Pancreas (tissue), 10 donors: ENCODE measurements around the gene FAS. TPM values are rescaled to one million over a fixed set of nuclear protein-coding genes. Genes with fewer than 3 reads are reported as not detected.
A peak's percentile ranks its signal among the peaks of the same experiment; 100 is the strongest.

Experiments used
- ATAC-seq, 4 donors: fragments of 200-7000 bp; cut with Tn5 transposase; one replicate each; pipeline versions ENCODE4 v1.8.0 to v1.9.1; 2020; ENCODE audit warnings: mild to moderate bottlenecking in 4 of 4, moderate library complexity in 4 of 4
- DNase-seq, 6 donors: peaks; one replicate each; pipeline ENCODE4 v3.0.0-alpha.2; 2020
- FAIRE-seq: peaks from 2 replicates; lab custom pipeline; 2012; peaks lifted over from hg19 to GRCh38; lab: Jason Lieb, UNC
- H3K27ac ChIP-seq, 4 donors: fragments of 200-600 bp; sonication (generic); 1 replicate in 3 of 4; 2 replicates in 1 of 4; pipeline versions ENCODE4 v1.5.0 to v1.8.0; 2020
- H3K27me3 ChIP-seq, 4 donors: fragments of 200-600 bp; one replicate each; pipeline ENCODE4 v1.8.0; 2021
- H3K36me3 ChIP-seq, 3 donors: fragments of 200-600 bp; sonication (generic) in 1 of 3; one replicate each; pipeline versions ENCODE4 v1.5.0 to v1.8.0; 2020 to 2021
- H3K4me1 ChIP-seq, 3 donors: fragments of 200-600 bp; one replicate each; pipeline ENCODE4 v1.8.0; 2021
- H3K4me3 ChIP-seq, 4 donors: fragments of 200-600 bp; sonication (generic) in 2 of 4; one replicate each; pipeline versions ENCODE4 v1.5.0 to v1.8.0; 2020 to 2021
- H3K9me3 ChIP-seq, 4 donors: fragments of 200-600 bp; one replicate each; pipeline ENCODE4 v1.8.0; 2021
- CTCF ChIP-seq, 4 donors: fragments of 200-600 bp; sonication (generic) in 3 of 4; IDR thresholded peaks; one replicate each; pipeline versions ENCODE4 v1.5.0 to v1.8.0; 2021; ENCODE audit warnings: antibody characterized with exemption in 4 of 4
- WGBS, 2 donors: extraction: QIAGEN DNeasy Blood & Tissue Kit; methylation state at CpG; one replicate each; pipeline ENCODE4 v1.1.7; 2013; 5-methylcytosine and 5-hydroxymethylcytosine counted together
- intact Hi-C, 3 donors: fragments of 100-400 bp; cut with DNase I; formaldehyde crosslinking; loops; one replicate each; pipeline versions ENCODE4 v1.11.1 to v1.14.2; 2022
- polyA plus RNA-seq, 2 donors: library from polyadenylated mRNA; stranded (reverse); fragments of 200-250 nt; gene quantifications; one replicate each; pipeline ENCODE4 v1.2.3, GENCODE V29; 2013
- total RNA-seq, 6 donors: library from RNA; stranded (reverse); fragmentation: NEBNext Ultra II Directional in 4 of 6; extraction: Animal tissue kit (Norgen Biotek cat#: 25700) in 4 of 6; gene quantifications; one replicate each; pipeline versions ENCODE4 v1.2.1 to v1.2.4, GENCODE V29; 2021 to 2023
- donor health status: healthy with polysubstance abuse.
- donor health status: DM: no; HTN: no; CAD: no; lungs with moderate emphysema.
- donor health status: DM: no; HTN: no; CAD: no.
- donor health status: control.
- donor health status: control.
- donor health status: Bipolar disorder and iron deficiency.
- donor health status: DM: yes; HTN: yes; CAD: no.
- donor health status: DM: no; HTN: no; CAD: no.
- donor health status: DM: no; HTN: no; CAD: no.
- donor health status: DM: yes; HTN: yes; CAD: no.

Gene FAS
- total and polyA plus RNA-seq, 8 donors = 1.4 to 10.3 (median 3.2) TPM

DNA sequence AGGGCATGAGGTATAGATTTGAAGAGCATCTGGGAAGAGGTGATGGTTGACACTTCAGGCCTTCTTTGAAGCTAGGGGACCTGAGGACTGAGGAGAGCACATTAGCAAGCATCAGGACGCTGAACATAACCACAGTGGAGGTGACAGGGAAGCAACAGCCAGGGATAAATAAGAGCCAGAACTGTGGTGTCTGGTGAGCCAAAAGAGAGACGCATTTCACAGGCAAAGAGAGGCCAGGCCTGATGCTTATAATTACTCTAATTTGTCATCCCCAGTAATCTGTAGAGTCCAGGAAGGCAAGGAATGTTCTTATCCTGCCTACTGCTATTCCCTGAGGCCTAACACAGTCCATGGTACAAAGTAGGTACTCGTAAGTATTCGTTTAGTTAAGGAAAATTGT is 10.4 kb upstream of the FAS start:
- no peak overlapping the region for H3K27ac ChIP-seq
- H3K36me3 ChIP-seq = no peaks in the 10 kb centered on the region
- no peak for DNase-seq
- intact Hi-C loops = no loop called here
- WGBS, 2 donors = 80 to 91% methylated on average over 4 of the region's 4 CpGs
- no peaks in the 10 kb centered on the region for H3K27me3 ChIP-seq
- H3K9me3 ChIP-seq = no peaks in the 10 kb centered on the region
- H3K4me1 ChIP-seq = peaks cover 4 to 6% (median 5%) of the 10 kb centered on the region in 3 donors
- H3K4me3 ChIP-seq = no peak overlapping the region
- no peak for FAIRE-seq
- ATAC-seq = no peak
- no peak for TF ChIP-seq CTCF (IDR thresholded peaks at IDR 0.05)

- TF ChIP-seq CTCF (IDR thresholded peaks at IDR 0.05) = no peak
- 50 to 63% methylated on average over 4 of the region's 4 CpGs for WGBS, 2 donors
- no peak for FAIRE-seq
- DNase-seq = no peak
- no peaks in the 10 kb centered on the region for H3K9me3 ChIP-seq
- no peaks in the 10 kb centered on the region for H3K27me3 ChIP-seq
- no peaks in the 10 kb centered on the region for H3K36me3 ChIP-seq
- H3K4me3 ChIP-seq = no peak overlapping the region
- H3K27ac ChIP-seq = no peak overlapping the region
- peaks cover 0 to 3% (median 0%) of the 10 kb centered on the region in 3 donors for H3K4me1 ChIP-seq
- intact Hi-C loops = no loop called here
- ATAC-seq = peak in 2 of 4 donors; percentile 28 to 39
These were observed 9.8 kb upstream of the FAS start for GRCh38 chr10:88980800-88981199.

DNA sequence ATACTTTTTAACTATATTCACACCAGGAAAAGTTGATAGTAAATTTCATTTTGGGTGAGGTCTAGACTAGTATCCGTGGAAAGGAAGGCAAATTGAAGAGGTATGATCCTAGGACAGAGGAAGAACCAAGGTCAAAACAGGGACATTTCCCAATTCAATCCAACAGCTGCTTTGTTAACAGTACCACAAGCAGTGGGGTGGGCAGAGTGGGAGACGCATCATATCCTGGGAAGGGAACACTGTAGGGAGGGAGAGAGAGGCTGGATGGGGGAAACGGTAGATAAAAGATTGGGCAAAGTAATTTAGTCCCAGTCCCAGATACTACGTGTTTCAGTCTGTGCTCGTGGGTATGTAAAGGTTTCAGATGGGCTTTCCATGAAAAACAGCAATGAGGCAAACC is 9.2 kb upstream of the FAS start:
- H3K36me3 ChIP-seq = no peaks in the 10 kb centered on the region
- no peak overlapping the region for H3K27ac ChIP-seq
- no peak for TF ChIP-seq CTCF (IDR thresholded peaks at IDR 0.05)
- 72 to 78% methylated on average over 5 of the region's 5 CpGs for WGBS, 2 donors
- no peak overlapping the region for H3K4me3 ChIP-seq
- H3K4me1 ChIP-seq = peaks cover 0 to 3% (median 0%) of the 10 kb centered on the region in 3 donors
- intact Hi-C loops = no loop called here
- ATAC-seq = no peak
- no peaks in the 10 kb centered on the region for H3K9me3 ChIP-seq
- no peak for DNase-seq
- no peaks in the 10 kb centered on the region for H3K27me3 ChIP-seq
- no peak for FAIRE-seq

- 83 to 89% methylated on average over 2 of the region's 2 CpGs for WGBS, 2 donors
- Histone ChIP-seq H3K36me3 (no peaks in the 10 kb centered on the region), H3K27ac (no peak overlapping the region), H3K4me3 (no peak overlapping the region), H3K27me3 (no peaks in the 10 kb centered on the region), H3K4me1 (peaks cover 0 to 3% (median 0%) of the 10 kb centered on the region in 3 donors), H3K9me3 (no peaks in the 10 kb centered on the region)
- no peak for ATAC-seq
- FAIRE-seq = peak; percentile 63
- intact Hi-C loops = no loop called here
- no peak for DNase-seq
- TF ChIP-seq CTCF (IDR thresholded peaks at IDR 0.05) = no peak
These were observed 8.2 kb upstream of the FAS start for GRCh38 chr10:88982366-88982765.

DNA sequence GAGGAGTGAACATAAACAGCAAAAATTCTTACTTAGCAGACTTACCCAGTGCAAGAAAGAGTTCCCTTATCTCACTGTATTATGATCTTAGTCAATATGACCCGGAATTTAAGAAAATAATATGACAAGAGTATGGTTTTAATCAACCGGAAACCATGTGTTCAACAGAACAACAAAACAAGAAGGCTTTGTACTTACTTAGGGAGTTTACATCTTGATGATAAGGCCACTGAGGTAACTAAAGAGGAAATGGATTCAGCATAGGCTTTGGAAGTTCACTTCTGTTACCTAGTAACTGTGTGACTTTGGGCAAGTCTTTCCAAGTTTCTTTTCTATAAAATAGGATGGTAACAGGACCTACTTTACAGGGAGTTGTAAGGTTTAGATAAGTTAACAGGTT is 7.4 kb upstream of the FAS start:
- intact Hi-C loops = no loop called here
- H3K4me1 ChIP-seq = peaks cover 0 to 3% (median 0%) of the 10 kb centered on the region in 3 donors
- H3K36me3 ChIP-seq = no peaks in the 10 kb centered on the region
- H3K27ac ChIP-seq = peak overlapping the region in 1 of 4 donors; percentile 24
- TF ChIP-seq CTCF (IDR thresholded peaks at IDR 0.05) = no peak
- whole genome bisulfite sequencing, 2 donors = 23 to 48% methylated on average over 2 of the region's 2 CpGs
- DNase-seq (no peak), ATAC-seq (peak in 3 of 4 donors; percentile 23 to 40 (median 24)), FAIRE-seq (peak; percentile 72)
- H3K4me3 ChIP-seq = no peak overlapping the region
- no peaks in the 10 kb centered on the region for H3K27me3 ChIP-seq
- no peaks in the 10 kb centered on the region for H3K9me3 ChIP-seq
